Astrocyte (in vitro differentiated cells and primary cell): ENCODE measurements around the gene FSTL4. TPM values are rescaled to one million over a fixed set of nuclear protein-coding genes. Genes with fewer than 3 reads are reported as not detected.

Experiments
- DNase-seq: peaks from one replicate; pipeline ENCODE4 v3.0.0-alpha.2; 2010; ENCODE audit warnings: low read depth
- FAIRE-seq: peaks from 2 replicates; lab custom pipeline; 2011; peaks lifted over from hg19 to GRCh38; lab: Jason Lieb, UNC
- H2AFZ ChIP-seq: 2 replicates; pipeline ENCODE4 v1.6.0; 2012; ENCODE audit warnings: low read depth, low read length, inconsistent platforms
- H3K27ac ChIP-seq: 2 replicates; pipeline ENCODE4 v1.5.1; 2011; ENCODE audit warnings: low read depth, low read length, inconsistent platforms
- H3K27me3 ChIP-seq: 2 replicates; pipeline ENCODE4 v1.6.0; 2011; ENCODE audit warnings: low read length, inconsistent platforms; ENCODE audit not compliant: insufficient read depth
- H3K36me3 ChIP-seq: 2 replicates; pipeline ENCODE4 v1.5.1; 2011; ENCODE audit warnings: low read length, inconsistent platforms; ENCODE audit not compliant: insufficient read depth
- H3K4me1 ChIP-seq: 2 replicates; pipeline ENCODE4 v1.5.1; 2011; ENCODE audit warnings: low read length, inconsistent platforms; ENCODE audit not compliant: insufficient read depth
- H3K4me2 ChIP-seq: 2 replicates; pipeline ENCODE4 v1.6.0; 2012; ENCODE audit warnings: low read length, inconsistent platforms
- H3K4me3 ChIP-seq: 2 replicates; pipeline ENCODE4 v1.5.1; 2011; ENCODE audit warnings: low read depth, mild to moderate bottlenecking, low read length, inconsistent platforms; ENCODE audit not compliant: insufficient read depth
- H3K79me2 ChIP-seq: 2 replicates; pipeline ENCODE4 v1.6.0; 2012; ENCODE audit warnings: mild to moderate bottlenecking, low read length, inconsistent platforms; ENCODE audit not compliant: insufficient read depth
- H3K9ac ChIP-seq: 2 replicates; pipeline ENCODE4 v1.6.0; 2012; ENCODE audit warnings: mild to moderate bottlenecking, low read length, inconsistent platforms
- H3K9me3 ChIP-seq: 2 replicates; pipeline ENCODE4 v1.5.1; 2012; ENCODE audit warnings: low read depth, mild to moderate bottlenecking, low read length, inconsistent platforms; ENCODE audit not compliant: insufficient read depth
- H4K20me1 ChIP-seq: 2 replicates; pipeline ENCODE4 v1.6.0; 2012; ENCODE audit warnings: low read length, inconsistent platforms; ENCODE audit not compliant: insufficient read depth
- H3K27ac Mint-ChIP-seq: one replicate; pipeline ENCODE4 v1.8.0; 2021; ENCODE audit warnings: mild to moderate bottlenecking, mixed read lengths; ENCODE audit not compliant: unreplicated experiment
- H3K27me3 Mint-ChIP-seq: one replicate; pipeline ENCODE4 v1.8.0; 2021; ENCODE audit warnings: low read depth, mixed read lengths; ENCODE audit not compliant: unreplicated experiment
- H3K36me3 Mint-ChIP-seq: one replicate; pipeline ENCODE4 v1.8.0; 2021; ENCODE audit warnings: low read depth, mixed read lengths; ENCODE audit not compliant: unreplicated experiment
- H3K4me1 Mint-ChIP-seq: one replicate; pipeline ENCODE4 v1.8.0; 2021; ENCODE audit warnings: low read depth, mixed read lengths; ENCODE audit not compliant: unreplicated experiment
- H3K4me3 Mint-ChIP-seq: one replicate; pipeline ENCODE4 v1.8.0; 2021; ENCODE audit warnings: mild to moderate bottlenecking, moderate library complexity, mixed read lengths; ENCODE audit not compliant: unreplicated experiment
- H3K9me3 Mint-ChIP-seq: one replicate; pipeline ENCODE4 v1.8.0; 2021; ENCODE audit warnings: mild to moderate bottlenecking, mixed read lengths; ENCODE audit not compliant: unreplicated experiment
- CTCF ChIP-seq: IDR thresholded peaks from 2 replicates; pipeline ENCODE4 v1.5.1; 2011; ENCODE audit warnings: low read depth, mild to moderate bottlenecking, inconsistent platforms, low read length, moderate library complexity; ENCODE audit not compliant: insufficient read depth
- EZH2 ChIP-seq: IDR thresholded peaks from 2 replicates; pipeline ENCODE4 v1.6.1; 2012; ENCODE audit warnings: mild to moderate bottlenecking, low read length, inconsistent platforms; ENCODE audit not compliant: insufficient read depth
- total RNA-seq: library from RNA; stranded (reverse); gene quantifications from 2 replicates; pipeline ENCODE4 v1.2.1, GENCODE V29; 2021

The FSTL4 gene
- total RNA-seq, 1 donor from 2014 or later = not detected

GRCh38 chr5:133514456-133514855 is 97.9 kb downstream of the FSTL4 start:
- Histone ChIP-seq H3K4me3 (no peak overlapping the region), H4K20me1 (no peaks in the 10 kb centered on the region), H2AFZ (no peak overlapping the region), H3K4me2 (no peak overlapping the region), H3K9me3 (no peaks in the 10 kb centered on the region), H3K36me3 (no peaks in the 10 kb centered on the region), H3K9ac (no peak overlapping the region), H3K79me2 (no peaks in the 10 kb centered on the region), H3K27ac (no peak overlapping the region), H3K4me1 (no peaks in the 10 kb centered on the region), H3K27me3 (no peaks in the 10 kb centered on the region)
- H3K9me3 Mint-ChIP-seq = peaks cover 5% of the 10 kb centered on the region
- peaks cover 17% of the 10 kb centered on the region for H3K27me3 Mint-ChIP-seq
- DNase-seq (no peak), FAIRE-seq (no peak)
- H3K36me3 Mint-ChIP-seq = no peaks in the 10 kb centered on the region
- TF ChIP-seq CTCF = no peak
- no peak for TF ChIP-seq EZH2
- no peak overlapping the region for H3K27ac Mint-ChIP-seq
- H3K4me3 Mint-ChIP-seq = no peak overlapping the region
- peaks cover 5% of the 10 kb centered on the region for H3K4me1 Mint-ChIP-seq

- Histone ChIP-seq H3K36me3 (no peaks in the 10 kb centered on the region), H3K79me2 (no peaks in the 10 kb centered on the region), H4K20me1 (no peaks in the 10 kb centered on the region), H3K27me3 (no peaks in the 10 kb centered on the region), H3K4me1 (no peaks in the 10 kb centered on the region), H3K9me3 (no peaks in the 10 kb centered on the region), H3K4me2 (no peak overlapping the region), H2AFZ (no peak overlapping the region), H3K9ac (no peak overlapping the region), H3K27ac (no peak overlapping the region), H3K4me3 (no peak overlapping the region)
- Mint-ChIP-seq H3K4me1 (peaks cover 10% of the 10 kb centered on the region), H3K36me3 (no peaks in the 10 kb centered on the region), H3K9me3 (peaks cover 5% of the 10 kb centered on the region), H3K27ac (no peak overlapping the region), H3K4me3 (no peak overlapping the region), H3K27me3 (peaks cover 20% of the 10 kb centered on the region)
- TF ChIP-seq CTCF = no peak
- no peak for TF ChIP-seq EZH2
- DNase-seq (no peak), FAIRE-seq (no peak)
Observed at GRCh38 chr5:133512896-133513295, 99.4 kb downstream of the FSTL4 start.

GRCh38 chr5:133511653-133512235 is 100.6 kb downstream of the FSTL4 start:
- H3K4me3 ChIP-seq = no peak overlapping the region
- H3K9ac ChIP-seq = no peak overlapping the region
- Mint-ChIP-seq H3K27ac (no peak overlapping the region), H3K9me3 (peaks cover 5% of the 10 kb centered on the region), H3K36me3 (no peaks in the 10 kb centered on the region), H3K4me1 (peaks cover 10% of the 10 kb centered on the region), H3K27me3 (peaks cover 20% of the 10 kb centered on the region), H3K4me3 (no peak overlapping the region)
- no peak for DNase-seq
- H3K4me1 ChIP-seq = no peaks in the 10 kb centered on the region
- H3K27ac ChIP-seq = no peak overlapping the region
- H2AFZ ChIP-seq = no peak overlapping the region
- H3K4me2 ChIP-seq = no peak overlapping the region
- H3K9me3 ChIP-seq = no peaks in the 10 kb centered on the region
- H3K36me3 ChIP-seq = no peaks in the 10 kb centered on the region
- FAIRE-seq = no peak
- no peaks in the 10 kb centered on the region for H3K27me3 ChIP-seq
- H3K79me2 ChIP-seq = no peaks in the 10 kb centered on the region
- no peaks in the 10 kb centered on the region for H4K20me1 ChIP-seq
- TF ChIP-seq CTCF (no peak), EZH2 (no peak)
